ENCODE data around the gene SHF.

DNA sequence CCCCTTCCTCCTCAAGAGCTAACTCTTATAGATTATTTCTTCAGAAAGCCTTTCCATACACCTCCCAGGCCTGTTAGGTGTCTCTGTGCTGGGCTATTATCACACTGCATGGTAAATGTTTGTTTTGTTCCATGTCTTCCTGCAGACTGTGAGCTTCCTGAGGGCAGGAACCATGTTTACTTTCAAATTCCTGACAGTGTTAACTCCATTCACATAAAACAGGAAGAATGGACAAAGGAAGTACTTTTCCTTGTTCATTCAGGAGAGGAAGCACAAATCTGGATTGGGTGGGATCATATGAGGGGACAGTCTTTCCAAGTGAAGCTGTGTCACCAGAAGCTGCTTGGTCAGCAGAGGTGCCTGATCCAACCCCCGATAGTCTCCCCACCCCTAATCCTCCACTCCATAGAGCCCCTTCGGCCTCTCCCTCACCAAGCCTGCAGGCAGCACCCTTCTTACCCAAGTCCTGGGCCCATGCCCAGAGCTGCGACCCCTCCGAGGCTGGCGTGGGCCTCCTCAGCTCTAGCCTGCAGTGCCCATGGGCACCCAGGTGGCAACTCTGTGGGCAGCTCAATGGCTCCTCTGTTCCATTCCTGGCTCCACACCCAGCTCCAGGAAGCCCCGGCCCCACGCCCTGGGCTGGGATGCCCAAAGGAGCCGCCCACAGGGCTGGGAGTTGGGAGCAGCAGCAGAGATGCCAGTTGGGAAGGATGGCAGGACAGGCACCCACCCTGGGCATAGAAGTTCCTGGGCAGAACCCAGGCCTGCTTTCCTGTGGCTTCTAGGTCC lies 6.9 kb downstream of the SHF start:
- TF ChIP-seq EZH2 (IDR thresholded peaks at IDR 0.05) (no peak), EZH2phosphoT487 (IDR thresholded peaks at IDR 0.05) (no peak)
- TF ChIP-seq, protein P1, sequence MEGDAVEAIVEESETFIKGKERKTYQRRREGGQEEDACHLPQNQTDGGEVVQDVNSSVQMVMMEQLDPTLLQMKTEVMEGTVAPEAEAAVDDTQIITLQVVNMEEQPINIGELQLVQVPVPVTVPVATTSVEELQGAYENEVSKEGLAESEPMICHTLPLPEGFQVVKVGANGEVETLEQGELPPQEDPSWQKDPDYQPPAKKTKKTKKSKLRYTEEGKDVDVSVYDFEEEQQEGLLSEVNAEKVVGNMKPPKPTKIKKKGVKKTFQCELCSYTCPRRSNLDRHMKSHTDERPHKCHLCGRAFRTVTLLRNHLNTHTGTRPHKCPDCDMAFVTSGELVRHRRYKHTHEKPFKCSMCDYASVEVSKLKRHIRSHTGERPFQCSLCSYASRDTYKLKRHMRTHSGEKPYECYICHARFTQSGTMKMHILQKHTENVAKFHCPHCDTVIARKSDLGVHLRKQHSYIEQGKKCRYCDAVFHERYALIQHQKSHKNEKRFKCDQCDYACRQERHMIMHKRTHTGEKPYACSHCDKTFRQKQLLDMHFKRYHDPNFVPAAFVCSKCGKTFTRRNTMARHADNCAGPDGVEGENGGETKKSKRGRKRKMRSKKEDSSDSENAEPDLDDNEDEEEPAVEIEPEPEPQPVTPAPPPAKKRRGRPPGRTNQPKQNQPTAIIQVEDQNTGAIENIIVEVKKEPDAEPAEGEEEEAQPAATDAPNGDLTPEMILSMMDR (IDR thresholded peaks at IDR 0.05): no peak
